Head of caudate nucleus (tissue), 42 donors: ENCODE results near the gene KRTAP9-7.
"Not testable (repeated sequence)": the region's sequence is repeated elsewhere in the genome, so short reads cannot be mapped to it uniquely, and the experiment has no call there.

ENCODE experiments used
- DNase-seq, 42 donors: peaks; one replicate each; pipeline versions ENCODE4 v3.0.0 to v3.0.0-alpha.2; 2020 to 2021; ENCODE audit warnings: mixed read lengths in 7 of 42
- intact Hi-C: fragments of 100-400 bp; cut with DNase I; formaldehyde crosslinking; loops from one replicate; pipeline ENCODE4 v1.15.0; 2022

KRTAP9-7 gene

GRCh38 chr17:41265078-41265477, 10.4 kb upstream of the KRTAP9-7 start, which contains the start of gene KRTAP9-6:
Gene KRTAP9-6, plus strand, starts transcription at chr17:41265378. Its CDS starts 0 bp downstream, at chr17:41265378.
- intact Hi-C loops = no loop called here
- DNase-seq = no peak

GRCh38 chr17:41267711-41268110, 7.8 kb upstream of the KRTAP9-7 start:
- intact Hi-C loops = no loop called here
- no peak for DNase-seq

GRCh38 chr17:41271323-41271722, 4.2 kb upstream of the KRTAP9-7 start:
- DNase-seq, intact Hi-C loops: not testable (repeated sequence)

- intact Hi-C loops = no loop called here
- no peak for DNase-seq
Measured at GRCh38 chr17:41271858-41272257, 3.6 kb upstream of the KRTAP9-7 start.

GRCh38 chr17:41278176-41278955, 2.9 kb downstream of the KRTAP9-7 start:
- intact Hi-C loops = no loop called here

GRCh38 chr17:41284043-41284442, 8.5 kb downstream of the KRTAP9-7 start:
- no peak for DNase-seq

More at GRCh38 chr17:41278176-41278955, 2.9 kb downstream of the KRTAP9-7 start:
- DNase-seq = no peak

GRCh38 chr17:41284546-41284945, 9.0 kb downstream of the KRTAP9-7 start:
- intact Hi-C loops = no loop called here
- DNase-seq = no peak

More at GRCh38 chr17:41284043-41284442, 8.5 kb downstream of the KRTAP9-7 start:
- intact Hi-C loops = no loop called here

- no peak for DNase-seq
- intact Hi-C loops = no loop called here
Measured at GRCh38 chr17:41287050-41287449, 11.6 kb downstream of the KRTAP9-7 start.

- intact Hi-C loops = no loop called here
- no peak for DNase-seq
Measured at GRCh38 chr17:41294016-41294415, 18.5 kb downstream of the KRTAP9-7 start.

GRCh38 chr17:41296846-41297245, 21.3 kb downstream of the KRTAP9-7 start:
- no peak for DNase-seq
- intact Hi-C loops = no loop called here

- DNase-seq = no peak
- intact Hi-C loops = no loop called here
Measured at GRCh38 chr17:41298458-41299135, 23.1 kb downstream of the KRTAP9-7 start.

GRCh38 chr17:41301204-41301790, 25.8 kb downstream of the KRTAP9-7 start:
- intact Hi-C loops = no loop called here
- no peak for DNase-seq

GRCh38 chr17:41301916-41302901, 26.7 kb downstream of the KRTAP9-7 start, which contains the start of gene KRTAP29-1:
Gene KRTAP29-1, minus strand, starts transcription at chr17:41302851. Its CDS starts 0 bp downstream, at chr17:41302851.
- no peak for DNase-seq
- intact Hi-C loops = no loop called here

- DNase-seq = no peak
- intact Hi-C loops = no loop called here
Measured at GRCh38 chr17:41302981-41303380, 27.5 kb downstream of the KRTAP9-7 start.

GRCh38 chr17:41304091-41304490, 28.6 kb downstream of the KRTAP9-7 start:
- no peak for DNase-seq
- intact Hi-C loops = no loop called here

GRCh38 chr17:41307647-41308046, 32.1 kb downstream of the KRTAP9-7 start:
- intact Hi-C loops = no loop called here

GRCh38 chr17:41308251-41308917, 32.9 kb downstream of the KRTAP9-7 start:
- intact Hi-C loops = no loop called here
- DNase-seq = peak in 17 of 42 donors; percentile 9 to 54 (median 28)

More at GRCh38 chr17:41307647-41308046, 32.1 kb downstream of the KRTAP9-7 start:
- no peak for DNase-seq

GRCh38 chr17:41308918-41309359, 33.4 kb downstream of the KRTAP9-7 start, which contains the start of gene KRTAP16-1:
Gene KRTAP16-1, minus strand, starts transcription at chr17:41309309. Its CDS starts 56 bp downstream, at chr17:41309253.
- DNase-seq = no peak
- intact Hi-C loops = no loop called here
